Stomach smooth muscle (tissue), 2 donors: Measurements from ENCODE around the gene SLC19A2.
"Not testable (repeated sequence)": the region's sequence is repeated elsewhere in the genome, so short reads cannot be mapped to it uniquely, and the experiment has no call there.

Experiments used
- H3K27ac ChIP-seq: one replicate; pipeline ENCODE4 v1.7.0; 2013; ENCODE audit warnings: mild to moderate bottlenecking, low read length, inconsistent platforms
- H3K27me3 ChIP-seq, 2 donors: one replicate each; pipeline ENCODE4 v1.7.0; 2013; ENCODE audit warnings: low read length in 2 of 2; ENCODE audit not compliant: insufficient read depth in 2 of 2, control insufficient read depth in 1 of 2
- H3K36me3 ChIP-seq, 2 donors: one replicate each; pipeline ENCODE4 v1.7.0; 2013; ENCODE audit warnings: low read length in 2 of 2; ENCODE audit not compliant: control insufficient read depth in 2 of 2, insufficient read depth in 2 of 2
- H3K4me1 ChIP-seq: one replicate; pipeline ENCODE4 v1.7.0; 2013; ENCODE audit warnings: low read length; ENCODE audit not compliant: control insufficient read depth, insufficient read depth
- H3K4me3 ChIP-seq, 2 donors: one replicate each; pipeline ENCODE4 v1.7.0; 2013; ENCODE audit warnings: low read length in 2 of 2
- H3K9ac ChIP-seq, 2 donors: one replicate each; pipeline ENCODE4 v1.7.0; 2013; ENCODE audit warnings: low read length in 2 of 2, mild to moderate bottlenecking in 1 of 2
- H3K9me3 ChIP-seq, 2 donors: one replicate each; pipeline ENCODE4 v1.7.0; 2013; ENCODE audit warnings: low read length in 2 of 2; ENCODE audit not compliant: control insufficient read depth in 2 of 2
- donor health status: healthy.
- donor health status: Pancreatic carcinoma.

The SLC19A2 gene

GRCh38 chr1:169508432-169509338, 22.9 kb upstream of the SLC19A2 start:
- no peaks in the 10 kb centered on the region for H3K4me1 ChIP-seq
- no peak overlapping the region for H3K9ac ChIP-seq
- H3K27me3 ChIP-seq: no peaks in the 10 kb centered on the region
- H3K4me3 ChIP-seq: no peak overlapping the region
- no peaks in the 10 kb centered on the region for H3K9me3 ChIP-seq
- no peaks in the 10 kb centered on the region for H3K36me3 ChIP-seq
- H3K27ac ChIP-seq: no peak overlapping the region

DNA sequence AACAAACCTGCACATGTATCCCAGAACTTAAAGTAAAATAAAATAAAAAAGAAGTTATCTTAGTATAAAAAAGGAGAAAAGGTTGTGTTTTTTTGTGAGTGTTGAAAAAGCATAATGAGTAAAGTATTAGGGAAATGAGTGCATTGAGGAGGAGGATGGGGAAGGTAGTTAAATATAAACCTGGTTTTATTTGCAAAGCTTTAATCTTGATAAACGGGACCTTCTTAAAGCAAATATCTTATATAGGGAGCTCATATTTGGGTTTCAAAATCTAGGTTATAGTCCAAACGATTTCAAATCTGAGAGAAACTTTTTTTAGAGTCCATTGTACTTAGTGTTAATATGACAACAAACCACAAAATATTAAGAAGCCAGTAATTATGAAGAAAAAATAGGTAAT, 21.7 kb upstream of the SLC19A2 start:
- Histone ChIP-seq H3K27ac (no peak overlapping the region), H3K9me3 (no peaks in the 10 kb centered on the region), H3K4me1 (no peaks in the 10 kb centered on the region), H3K9ac (no peak overlapping the region), H3K4me3 (no peak overlapping the region), H3K27me3 (no peaks in the 10 kb centered on the region), H3K36me3 (no peaks in the 10 kb centered on the region)

GRCh38 chr1:169503601-169504000, 17.9 kb upstream of the SLC19A2 start:
- H3K27ac ChIP-seq, H3K9ac ChIP-seq, H3K27me3 ChIP-seq, H3K36me3 ChIP-seq, H3K9me3 ChIP-seq, H3K4me1 ChIP-seq, H3K4me3 ChIP-seq: not testable (repeated sequence)

DNA sequence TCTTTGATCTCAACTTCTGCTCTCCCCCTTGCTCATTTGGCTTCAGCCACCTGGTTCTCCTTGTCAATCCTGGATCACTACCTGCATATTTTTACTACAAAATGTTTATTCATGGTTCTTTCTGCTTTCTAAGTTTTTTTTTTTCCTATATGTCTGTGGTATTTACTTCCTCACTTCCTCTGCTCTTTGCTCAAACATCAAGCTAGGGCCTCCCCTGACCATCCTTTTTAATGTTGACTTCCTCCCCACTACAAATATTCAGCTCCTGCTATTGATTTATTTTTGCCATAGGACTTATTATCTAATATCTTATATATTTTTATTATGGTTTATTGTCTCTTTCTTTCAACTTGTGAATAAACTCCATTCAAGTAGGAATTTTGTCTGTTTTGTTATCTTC, 14.1 kb upstream of the SLC19A2 start:
- no peaks in the 10 kb centered on the region for H3K36me3 ChIP-seq
- H3K4me3 ChIP-seq: no peak overlapping the region
- no peak overlapping the region for H3K9ac ChIP-seq
- no peaks in the 10 kb centered on the region for H3K9me3 ChIP-seq
- H3K27me3 ChIP-seq: no peaks in the 10 kb centered on the region
- H3K4me1 ChIP-seq: no peaks in the 10 kb centered on the region
- H3K27ac ChIP-seq: no peak overlapping the region

GRCh38 chr1:169497317-169497716, 11.6 kb upstream of the SLC19A2 start:
- no peaks in the 10 kb centered on the region for H3K27me3 ChIP-seq
- no peaks in the 10 kb centered on the region for H3K4me1 ChIP-seq
- H3K36me3 ChIP-seq: no peaks in the 10 kb centered on the region
- H3K4me3 ChIP-seq: no peak overlapping the region
- H3K27ac ChIP-seq: no peak overlapping the region
- H3K9ac ChIP-seq: no peak overlapping the region
- no peaks in the 10 kb centered on the region for H3K9me3 ChIP-seq

GRCh38 chr1:169495916-169496315, 10.2 kb upstream of the SLC19A2 start:
- no peaks in the 10 kb centered on the region for H3K36me3 ChIP-seq
- H3K27ac ChIP-seq: no peak overlapping the region
- no peak overlapping the region for H3K4me3 ChIP-seq
- H3K9me3 ChIP-seq: no peaks in the 10 kb centered on the region
- H3K27me3 ChIP-seq: no peaks in the 10 kb centered on the region
- no peaks in the 10 kb centered on the region for H3K4me1 ChIP-seq
- H3K9ac ChIP-seq: no peak overlapping the region

DNA sequence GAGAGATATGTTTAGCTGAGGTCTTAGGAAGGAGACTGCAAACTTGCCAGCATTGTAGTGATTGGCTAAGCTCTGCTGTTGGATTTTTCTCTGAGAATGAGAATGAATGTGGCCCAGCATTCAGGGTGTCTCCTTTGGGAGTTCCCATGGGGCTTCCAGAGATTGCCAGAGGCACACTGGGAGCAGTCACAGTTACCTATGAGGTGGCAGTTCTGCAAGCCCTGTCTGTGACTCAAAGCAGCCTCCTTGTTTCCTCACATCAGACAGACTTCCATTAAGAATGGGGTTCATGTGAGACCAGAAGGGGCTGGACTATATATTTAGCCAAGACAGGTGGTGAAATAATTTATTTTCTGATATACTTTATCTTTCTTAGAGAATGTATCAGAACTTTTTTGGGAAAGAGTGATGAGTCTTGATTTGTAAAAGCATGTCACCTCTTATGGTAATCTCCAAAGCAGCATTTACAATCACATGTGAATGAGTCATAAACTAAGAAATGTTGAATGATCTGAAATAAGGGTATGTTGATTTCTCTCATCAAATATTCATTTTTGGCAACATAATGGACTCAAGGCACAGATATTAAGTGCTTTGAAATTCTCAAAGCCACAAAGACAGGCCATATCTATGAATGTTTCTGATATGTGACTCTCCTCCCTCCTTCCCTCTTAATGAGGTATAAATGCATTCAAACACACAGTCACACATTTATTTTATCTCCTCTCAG, 9.5 kb upstream of the SLC19A2 start:
- Histone ChIP-seq H3K27ac (no peak overlapping the region), H3K4me1 (no peaks in the 10 kb centered on the region), H3K27me3 (no peaks in the 10 kb centered on the region), H3K9ac (no peak overlapping the region), H3K4me3 (no peak overlapping the region), H3K9me3 (no peaks in the 10 kb centered on the region), H3K36me3 (no peaks in the 10 kb centered on the region)

DNA sequence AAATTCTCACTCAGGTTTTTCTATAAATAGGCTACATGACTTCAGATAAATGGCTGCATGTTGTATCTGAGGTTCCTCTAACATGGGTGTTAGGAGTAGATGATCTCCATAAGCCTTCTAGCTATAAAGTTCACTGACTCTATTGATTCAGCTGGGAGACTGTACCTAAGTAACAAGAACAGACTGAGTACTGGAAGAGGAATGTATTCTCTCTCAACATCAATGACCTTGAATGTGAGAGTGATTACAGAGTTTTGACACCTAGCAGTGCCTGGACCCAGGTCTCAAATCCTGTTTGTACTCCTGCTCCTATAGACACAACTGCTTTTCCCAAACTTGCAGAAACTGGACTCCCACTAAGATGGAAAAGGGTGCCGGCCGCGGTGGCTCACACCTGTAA, 8.6 kb upstream of the SLC19A2 start:
- Histone ChIP-seq H3K9me3 (no peaks in the 10 kb centered on the region), H3K36me3 (no peaks in the 10 kb centered on the region), H3K4me3 (no peak overlapping the region), H3K4me1 (no peaks in the 10 kb centered on the region), H3K27me3 (no peaks in the 10 kb centered on the region), H3K9ac (no peak overlapping the region), H3K27ac (no peak overlapping the region)

DNA sequence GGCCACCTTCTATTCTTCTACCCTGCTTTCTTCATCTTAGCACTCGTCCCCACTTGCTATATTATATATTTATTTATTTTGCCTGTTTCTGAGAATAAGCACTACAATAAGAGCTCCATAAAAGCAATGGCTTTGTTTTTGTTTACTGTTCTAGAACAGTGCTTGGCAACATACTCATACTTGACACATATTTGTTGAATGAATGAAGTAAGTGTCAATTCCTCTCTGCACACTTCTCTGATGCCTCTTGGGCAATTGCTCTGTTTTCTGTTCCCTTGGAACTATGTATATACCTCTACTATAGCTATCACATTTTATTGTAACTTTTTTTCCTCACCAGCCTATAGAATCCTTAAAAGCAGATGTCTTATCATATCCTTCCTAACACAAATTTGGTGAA, 7.5 kb upstream of the SLC19A2 start:
- H3K27ac ChIP-seq: no peak overlapping the region
- H3K4me1 ChIP-seq: no peaks in the 10 kb centered on the region
- H3K36me3 ChIP-seq: no peaks in the 10 kb centered on the region
- H3K4me3 ChIP-seq: no peak overlapping the region
- H3K27me3 ChIP-seq: no peaks in the 10 kb centered on the region
- H3K9ac ChIP-seq: no peak overlapping the region
- no peaks in the 10 kb centered on the region for H3K9me3 ChIP-seq

- Histone ChIP-seq H3K4me3 (no peak overlapping the region), H3K27me3 (no peaks in the 10 kb centered on the region), H3K4me1 (peaks cover 4% of the 10 kb centered on the region), H3K9ac (no peak overlapping the region), H3K9me3 (no peaks in the 10 kb centered on the region), H3K27ac (no peak overlapping the region), H3K36me3 (no peaks in the 10 kb centered on the region)
Measured at GRCh38 chr1:169491845-169492281, 6.1 kb upstream of the SLC19A2 start.

DNA sequence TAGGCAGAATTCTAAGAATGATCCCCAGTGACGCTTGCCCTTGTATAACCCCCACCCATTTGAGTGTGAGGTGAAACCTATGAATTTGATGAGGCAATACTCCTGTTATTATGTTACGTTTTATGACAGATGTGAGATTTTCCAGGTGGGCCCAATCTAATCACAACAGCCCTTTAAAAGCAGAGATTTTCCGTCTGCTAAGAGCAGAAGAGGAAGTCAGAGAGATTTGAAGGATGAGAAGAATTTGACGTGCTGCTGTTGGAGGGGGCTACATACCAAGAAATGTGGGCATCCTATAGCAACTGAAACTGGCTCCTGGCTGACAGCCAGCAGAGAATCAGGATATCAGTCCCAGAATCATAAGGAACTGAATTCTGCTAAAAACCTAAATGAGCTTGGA, 2.4 kb upstream of the SLC19A2 start:
- H3K4me1 ChIP-seq: peaks cover 18% of the 10 kb centered on the region
- no peak overlapping the region for H3K4me3 ChIP-seq
- no peak overlapping the region for H3K9ac ChIP-seq
- H3K27ac ChIP-seq: no peak overlapping the region
- no peaks in the 10 kb centered on the region for H3K9me3 ChIP-seq
- no peaks in the 10 kb centered on the region for H3K27me3 ChIP-seq
- no peaks in the 10 kb centered on the region for H3K36me3 ChIP-seq
